Panc1 (cell line): ENCODE results near the gene ACACB. TPM values are rescaled to one million over a fixed set of nuclear protein-coding genes. Genes with fewer than 3 reads are reported as not detected.

Experiments used
- ATAC-seq: fragments of 200-7000 bp; cut with Tn5 transposase; 2 replicates; pipeline ENCODE4 v1.9.1; 2020; ENCODE audit warnings: mild to moderate bottlenecking, moderate library complexity
- BruUV-seq: library from RNA; stranded (reverse); fragments of 400-500 nt; replicated peaks from 2 replicates; lab custom pipeline; 2021; lab: Mats Ljungman, UMichigan
- CTCF ChIA-PET: fragments of 300-600 bp; sonication (Branson Sonifier 250); formaldehyde crosslinking; loops from one replicate; lab custom pipeline; 2022; ENCODE audit warnings: antibody characterized with exemption; lab: Charles Lee
- POLR2A ChIA-PET: fragments of 300-600 bp; sonication (Branson Sonifier 250); formaldehyde crosslinking; loops from one replicate; lab custom pipeline; 2022; ENCODE audit warnings: antibody characterized with exemption; lab: Charles Lee
- DNase-seq: peaks from one replicate; pipeline ENCODE4 v3.0.0-alpha.2; 2010; ENCODE audit warnings: low read depth, low spot score
- H3K27ac ChIP-seq: 2 replicates; pipeline ENCODE4 v1.5.1; 2011; ENCODE audit warnings: mild to moderate bottlenecking, low read length, inconsistent platforms
- H3K27me3 ChIP-seq: fragments of 200-500 bp; sonication (Bioruptor generic); 2 replicates; pipeline ENCODE4 v1.6.0; 2014; ENCODE audit warnings: low read length, inconsistent platforms; ENCODE audit not compliant: control insufficient read depth, insufficient read depth
- H3K36me3 ChIP-seq: fragments of 200-500 bp; sonication (Bioruptor generic); 2 replicates; pipeline ENCODE4 v1.5.1; 2014; ENCODE audit warnings: inconsistent platforms, mild to moderate bottlenecking, low read length, moderate library complexity; ENCODE audit not compliant: control insufficient read depth, insufficient read depth
- H3K4me1 ChIP-seq: 2 replicates; pipeline ENCODE4 v1.5.1; 2011; ENCODE audit warnings: inconsistent platforms, mild to moderate bottlenecking, low read length, moderate library complexity; ENCODE audit not compliant: control insufficient read depth, insufficient read depth
- H3K4me3 ChIP-seq, 2 experiments: 2 replicates each; pipeline ENCODE4 v1.5.1; 2011 to 2012; ENCODE audit warnings: low read depth in 2 of 2, low read length in 2 of 2, mild to moderate bottlenecking in 2 of 2, inconsistent platforms in 1 of 2, moderate library complexity in 1 of 2
- H3K9me3 ChIP-seq: fragments of 200-500 bp; sonication (Bioruptor generic); 2 replicates; pipeline ENCODE4 v1.5.1; 2014; ENCODE audit warnings: low read depth, mild to moderate bottlenecking, inconsistent platforms, low read length, moderate library complexity; ENCODE audit not compliant: control insufficient read depth, insufficient read depth
- CTCF ChIP-seq: fragments of 450-650 bp; IDR thresholded peaks from 2 replicates; pipeline ENCODE4 v1.5.1; 2017; ENCODE audit warnings: mild to moderate bottlenecking
- POLR2AphosphoS5 ChIP-seq: IDR thresholded peaks from 2 replicates; pipeline ENCODE4 v1.6.1; 2012; ENCODE audit warnings: mild to moderate bottlenecking, low read depth, low read length, moderate library complexity
- REST ChIP-seq, 2 experiments: IDR thresholded peaks; 2 replicates each; pipeline ENCODE4 v1.6.1; 2011 to 2012; ENCODE audit warnings: low read depth in 2 of 2, control low read depth in 1 of 2, low read length in 1 of 2, mild to moderate bottlenecking in 1 of 2, moderate library complexity in 1 of 2; ENCODE audit not compliant: insufficient read depth in 1 of 2
- SIN3A ChIP-seq: IDR thresholded peaks from 2 replicates; pipeline ENCODE4 v1.6.1; 2012; ENCODE audit warnings: low read depth, mild to moderate bottlenecking, low read length, moderate library complexity, borderline replicate concordance; ENCODE audit not compliant: insufficient read depth
- TCF7L2 ChIP-seq: IDR thresholded peaks from 2 replicates; pipeline ENCODE4 v1.6.1; 2011; ENCODE audit warnings: mild to moderate bottlenecking, low read depth, low read length, inconsistent platforms
- in situ Hi-C: cut with HindIII; loops from 2 replicates; pipeline ENCODE4 v1.10.0; 2016; ENCODE audit warnings: low sequenced_read_pairs, low pct_unique_long_range_greater_than_20kb
- intact Hi-C: fragments of 100-400 bp; cut with micrococcal nuclease; formaldehyde crosslinking; loops from one replicate; pipeline ENCODE4 v1.10.0; 2022; ENCODE audit not compliant: unreplicated experiment
- total RNA-seq: library from RNA; stranded (reverse); gene quantifications from one replicate; pipeline ENCODE4 v1.2.1, GENCODE V29; 2021; ENCODE audit not compliant: unreplicated experiment

ACACB gene
- total RNA-seq, 1 experiment from 2014 or later = 12.3 TPM

DNA sequence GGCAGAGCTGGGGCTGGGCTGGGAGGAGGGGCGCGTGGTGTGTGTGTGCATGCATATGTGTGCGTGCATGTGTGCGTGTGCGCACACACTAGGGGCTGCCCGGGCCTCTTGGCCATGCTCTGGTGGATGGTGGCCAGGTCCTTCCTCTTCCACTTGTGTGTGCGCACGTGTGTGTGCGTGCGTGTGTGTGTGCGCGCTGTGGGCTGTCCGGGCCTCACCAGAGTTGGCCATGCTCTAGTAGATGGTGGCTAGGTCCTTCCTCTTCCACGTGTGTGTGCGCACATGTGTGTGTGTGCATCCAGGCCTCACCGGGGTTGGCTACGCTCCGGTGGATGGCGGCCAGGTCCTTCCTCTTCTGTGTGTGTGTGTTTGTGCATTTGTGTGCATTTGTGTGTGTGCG is 168.0 kb downstream of the ACACB start:
- no peak overlapping the region for H3K27ac ChIP-seq
- CTCF ChIA-PET = no interaction called here
- POLR2A ChIA-PET = no interaction called here
- BruUV-seq = no TSS peak
- TF ChIP-seq CTCF = no peak
- no peak for TF ChIP-seq SIN3A
- TF ChIP-seq POLR2AphosphoS5 = no peak
- TF ChIP-seq REST (IDR thresholded peaks at IDR 0.05; ENCODE audit: insufficient read depth in 1 of 2, low read depth in 2 of 2, low read length in 1 of 2) = no peak
- TF ChIP-seq TCF7L2 = no peak
- no peak for ATAC-seq
- no peaks in the 10 kb centered on the region for H3K27me3 ChIP-seq
- no peaks in the 10 kb centered on the region for H3K9me3 ChIP-seq
- DNase-seq = no peak
- H3K4me3 ChIP-seq = no peak overlapping the region
- no peaks in the 10 kb centered on the region for H3K4me1 ChIP-seq
- intact Hi-C loops = no loop called here
- in situ Hi-C loops = no loop called here
- H3K36me3 ChIP-seq = no peaks in the 10 kb centered on the region

GRCh38 chr12:109286252-109286651 is 169.9 kb downstream of the ACACB start:
- CTCF ChIA-PET = no interaction called here
- H3K36me3 ChIP-seq = no peaks in the 10 kb centered on the region
- H3K4me1 ChIP-seq = no peaks in the 10 kb centered on the region
- H3K9me3 ChIP-seq = no peaks in the 10 kb centered on the region
- POLR2A ChIA-PET = no interaction called here
- BruUV-seq = no TSS peak
- in situ Hi-C loops = no loop called here
- no peak overlapping the region for H3K4me3 ChIP-seq
- DNase-seq (no peak), ATAC-seq (no peak)
- TF ChIP-seq SIN3A (no peak), TCF7L2 (no peak), POLR2AphosphoS5 (no peak), REST (IDR thresholded peaks at IDR 0.05; ENCODE audit: insufficient read depth in 1 of 2, low read depth in 2 of 2, low read length in 1 of 2) (no peak), CTCF (no peak)
- intact Hi-C loops = no loop called here
- no peak overlapping the region for H3K27ac ChIP-seq
- no peaks in the 10 kb centered on the region for H3K27me3 ChIP-seq
